ENCODE measurements around the gene GPC5.

- TF ChIP-seq FOSL1 (tag; conservative IDR thresholded peaks at IDR 0.05) (no peak), ZZZ3 (IDR thresholded peaks at IDR 0.05) (no peak), JUN (IDR thresholded peaks at IDR 0.05; ENCODE audit: borderline replicate concordance, low read depth, low read length) (no peak), JUN (CRISPR knock-in tag; IDR thresholded peaks at IDR 0.05; ENCODE audit: borderline replicate concordance) (no peak), DPF2 (IDR thresholded peaks at IDR 0.05) (no peak), POU5F1 (IDR thresholded peaks at IDR 0.05; ENCODE audit: borderline replicate concordance, low read depth, low read length, partially characterized antibody) (no peak)
Observed at GRCh38 chr13:92609376-92609775, 1211.0 kb downstream of the GPC5 start.
